ENCODE measurements around the gene MMP27. TPM values are rescaled to one million over a fixed set of nuclear protein-coding genes. Genes with fewer than 3 reads are reported as not detected.

MMP27 gene
- total and polyA plus RNA-seq, 4 donors, result 0.05 TPM; not detected in 3

- ATAC-seq (ENCODE audit: insufficient read depth, low FRiP score) (no peak), DNase-seq (peak in 2 of 3 donors; percentile 48 to 73)
- no peak overlapping the region for H3K9ac ChIP-seq (ENCODE audit: insufficient read depth in 1 of 2, low read length in 2 of 2)
- 52 to 63% methylated on average over 9 of the region's 9 CpGs for WGBS, 2 donors
- peaks cover 0 to 5% (median 0%) of the 10 kb centered on the region in 5 donors for H3K4me1 ChIP-seq (ENCODE audit: control insufficient read depth in 5 of 5, insufficient read depth in 5 of 5, low read length in 5 of 5)
- no peaks in the 10 kb centered on the region for H3K27me3 ChIP-seq (ENCODE audit: control insufficient read depth in 3 of 3, insufficient read depth in 3 of 3, low read length in 2 of 3)
- no peak for TF ChIP-seq CTCF (IDR thresholded peaks at IDR 0.05; ENCODE audit: control extremely low read depth, extremely low read depth)
- H3K27ac ChIP-seq (ENCODE audit: low read depth in 1 of 2, low read length in 1 of 2), result no peak overlapping the region
- no peak overlapping the region for H3K4me3 ChIP-seq
- H3K9me3 ChIP-seq (ENCODE audit: control insufficient read depth in 4 of 4, insufficient read depth in 3 of 4, low read length in 3 of 4), result no peaks in the 10 kb centered on the region
- H3K36me3 ChIP-seq (ENCODE audit: control insufficient read depth in 4 of 4, insufficient read depth in 4 of 4, low read length in 4 of 4), result no peaks in the 10 kb centered on the region
Measured at GRCh38 chr11:102729849-102730815, 24.6 kb upstream of the MMP27 start.

GRCh38 chr11:102727890-102728289 lies 22.3 kb upstream of the MMP27 start:
- H3K27ac ChIP-seq (ENCODE audit: low read depth in 1 of 2, low read length in 1 of 2), result no peak overlapping the region

GRCh38 chr11:102724904-102725500 lies 19.4 kb upstream of the MMP27 start, which contains the start of gene MMP8:
MMP8 (minus strand) TSS chr11:102724954; CDS start chr11:102724855, 99 bp downstream.
- no peak for TF ChIP-seq CTCF (IDR thresholded peaks at IDR 0.05; ENCODE audit: control extremely low read depth, extremely low read depth)
- no peak for ATAC-seq (ENCODE audit: insufficient read depth, low FRiP score)

More at GRCh38 chr11:102727890-102728289, 22.3 kb upstream of the MMP27 start:
- H3K4me1 ChIP-seq (ENCODE audit: control insufficient read depth in 5 of 5, insufficient read depth in 5 of 5, low read length in 5 of 5), result peaks cover 0 to 5% (median 0%) of the 10 kb centered on the region in 5 donors
- WGBS, 2 donors, result 39 to 70% methylated on average over 2 of the region's 2 CpGs
- no peak overlapping the region for H3K4me3 ChIP-seq
- H3K36me3 ChIP-seq (ENCODE audit: control insufficient read depth in 4 of 4, insufficient read depth in 4 of 4, low read length in 4 of 4), result no peaks in the 10 kb centered on the region
- no peak for TF ChIP-seq CTCF (IDR thresholded peaks at IDR 0.05; ENCODE audit: control extremely low read depth, extremely low read depth)
- H3K9ac ChIP-seq (ENCODE audit: insufficient read depth in 1 of 2, low read length in 2 of 2), result no peak overlapping the region
- H3K27me3 ChIP-seq (ENCODE audit: control insufficient read depth in 3 of 3, insufficient read depth in 3 of 3, low read length in 2 of 3), result no peaks in the 10 kb centered on the region
- ATAC-seq (ENCODE audit: insufficient read depth, low FRiP score) (peak; percentile 41), DNase-seq (no peak)
- H3K9me3 ChIP-seq (ENCODE audit: control insufficient read depth in 4 of 4, insufficient read depth in 3 of 4, low read length in 3 of 4), result no peaks in the 10 kb centered on the region

More at GRCh38 chr11:102724904-102725500, 19.4 kb upstream of the MMP27 start, which contains the start of gene MMP8:
- whole genome bisulfite sequencing, 2 donors, result 36% methylated on average over 2 of the region's 2 CpGs
- Histone ChIP-seq H3K4me1 (ENCODE audit: control insufficient read depth in 5 of 5, insufficient read depth in 5 of 5, low read length in 5 of 5) (no peaks in the 10 kb centered on the region), H3K36me3 (ENCODE audit: control insufficient read depth in 4 of 4, insufficient read depth in 4 of 4, low read length in 4 of 4) (no peaks in the 10 kb centered on the region), H3K27me3 (ENCODE audit: control insufficient read depth in 3 of 3, insufficient read depth in 3 of 3, low read length in 2 of 3) (no peaks in the 10 kb centered on the region), H3K4me3 (no peak within 1 kb of the TSS), H3K9me3 (ENCODE audit: control insufficient read depth in 4 of 4, insufficient read depth in 3 of 4, low read length in 3 of 4) (no peaks in the 10 kb centered on the region), H3K9ac (ENCODE audit: insufficient read depth in 1 of 2, low read length in 2 of 2) (no peak within 1 kb of the TSS), H3K27ac (ENCODE audit: low read depth in 1 of 2, low read length in 1 of 2) (no peak within 1 kb of the TSS)
- no peak for DNase-seq

Data from lung (tissue), 12 donors.